ENCODE results near the gene METTL5.
"Not testable (repeated sequence)": the region's sequence is repeated elsewhere in the genome, so short reads cannot be mapped to it uniquely, and the experiment has no call there.

METTL5 gene

DNA sequence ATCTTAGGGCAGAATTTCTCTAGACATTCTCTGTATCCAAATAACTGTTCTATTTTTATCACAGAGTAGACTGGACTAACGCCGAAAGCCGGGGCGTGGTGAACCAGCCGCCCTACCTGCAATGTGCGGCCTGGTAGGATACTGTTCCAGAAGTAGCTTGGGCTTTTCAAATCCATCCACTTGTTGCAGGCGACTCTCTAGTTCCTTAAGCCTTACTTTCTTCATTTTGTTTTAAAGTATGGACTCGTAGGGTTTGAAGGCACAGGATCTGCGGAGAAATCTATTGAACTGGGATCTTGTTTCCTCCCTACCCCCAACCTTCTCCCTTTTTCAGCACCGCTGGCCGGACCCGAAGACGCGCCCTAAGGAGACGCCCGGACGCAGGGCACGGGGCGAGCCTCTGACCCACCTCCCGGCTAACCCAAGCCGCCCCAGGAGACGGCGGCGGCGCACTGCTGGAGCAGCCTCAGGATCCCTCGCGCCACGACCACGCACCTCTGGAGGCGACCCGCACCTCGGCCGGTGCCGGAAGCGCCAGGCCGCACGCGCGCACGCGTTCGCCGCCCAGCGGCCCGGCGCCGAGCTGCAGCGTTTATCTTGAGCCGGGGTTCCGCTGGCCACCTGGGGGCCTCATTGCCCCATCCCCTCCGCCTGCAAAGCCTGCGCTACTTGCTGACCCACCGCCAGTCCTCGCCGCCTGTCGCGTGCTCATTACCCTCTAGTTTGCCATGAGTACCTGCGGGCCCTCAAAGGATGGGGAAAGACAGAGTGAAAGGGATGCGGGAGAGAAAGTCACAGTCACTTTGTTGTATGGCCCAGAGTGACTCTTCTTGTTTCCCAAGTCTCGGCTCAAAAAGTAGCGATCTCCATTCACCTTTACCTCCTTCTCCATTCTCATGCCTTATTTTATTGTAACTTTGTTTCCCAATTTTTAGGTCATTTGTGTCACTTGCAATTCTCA lies at the start of gene METTL5:
Gene METTL5 (minus strand): TSS at position 533 of the 961 bp plus-strand sequence. CDS start 308 bp downstream, at position 225.
- peak; percentile 78 for DNase-seq

DNA sequence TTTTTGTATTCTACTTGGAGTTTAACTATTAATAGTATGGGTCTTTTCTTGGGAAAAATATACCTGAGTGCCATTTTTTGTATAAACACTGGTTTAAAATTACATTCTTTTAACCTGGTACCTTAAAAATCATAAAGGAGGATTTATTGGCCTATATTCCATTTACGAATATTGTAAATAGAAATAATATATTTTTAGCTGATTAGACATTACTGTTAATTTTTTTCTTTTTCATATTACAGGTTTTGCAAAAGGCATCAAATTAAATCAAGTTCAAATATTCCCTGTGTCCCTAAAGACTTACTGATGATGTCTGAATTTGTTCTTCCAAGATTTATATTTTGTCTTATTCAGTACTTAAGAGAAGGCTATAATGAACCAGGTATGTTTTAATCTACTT lies 47.3 kb upstream of the METTL5 start:
- no peak for DNase-seq

DNA sequence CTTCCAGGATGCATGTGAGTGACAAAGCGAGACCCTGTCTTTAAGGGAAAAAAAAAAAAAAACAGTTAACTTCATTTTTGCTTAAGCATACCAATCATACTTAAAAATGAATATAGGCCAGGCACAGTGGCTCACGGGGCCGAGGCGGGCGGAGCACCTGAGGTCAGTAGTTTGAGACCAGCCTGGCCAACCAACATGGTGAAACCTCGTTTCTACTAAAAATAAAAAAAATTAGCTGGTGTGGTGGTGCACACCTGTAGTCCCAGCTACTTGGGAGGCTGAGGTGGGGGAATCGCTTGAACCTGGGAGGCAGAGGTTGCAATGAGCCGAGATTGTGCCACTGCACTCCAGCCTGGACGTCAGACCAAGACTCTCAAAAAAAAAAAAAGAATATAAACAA lies 46.7 kb upstream of the METTL5 start:
- not testable (repeated sequence) for DNase-seq

DNA sequence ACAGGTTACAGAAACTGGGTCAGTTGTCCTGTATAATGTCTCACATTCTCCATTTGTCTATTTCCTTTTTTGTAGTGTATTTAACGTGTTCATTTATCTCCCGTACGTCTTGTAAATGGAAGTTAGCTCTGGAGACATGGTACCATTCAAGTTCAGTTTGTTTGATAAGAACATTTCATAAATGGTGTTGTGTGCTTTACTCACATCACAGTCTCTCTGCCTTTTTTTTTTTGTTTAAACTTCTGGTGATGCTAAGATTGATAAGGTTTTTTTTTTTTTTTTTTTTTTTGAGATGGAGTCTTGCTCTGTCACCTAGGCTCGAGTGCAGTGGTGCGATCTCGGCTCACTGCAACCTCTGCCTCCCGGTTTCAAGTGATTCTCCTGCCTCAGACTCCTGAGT lies 44.2 kb upstream of the METTL5 start:
- DNase-seq, result no peak

DNA sequence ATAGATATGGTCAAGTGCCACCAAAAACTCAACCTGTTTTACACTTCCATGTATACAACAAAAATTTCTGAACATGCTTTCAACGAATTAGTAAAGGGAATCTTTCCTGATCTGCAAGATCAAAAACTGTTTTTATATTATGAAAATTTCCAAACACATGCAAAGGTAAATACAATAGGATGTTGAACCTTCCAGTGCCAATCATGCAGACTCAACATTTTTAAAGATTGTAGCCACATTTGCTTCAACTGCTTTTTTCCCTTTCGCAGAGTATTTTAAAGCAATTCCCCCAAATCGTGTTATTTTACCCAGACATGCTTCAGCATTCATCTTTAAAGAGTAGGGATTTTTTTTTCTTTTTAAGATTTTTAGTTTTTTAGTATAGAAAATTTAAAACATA lies 42.9 kb upstream of the METTL5 start:
- no peak for DNase-seq

DNA sequence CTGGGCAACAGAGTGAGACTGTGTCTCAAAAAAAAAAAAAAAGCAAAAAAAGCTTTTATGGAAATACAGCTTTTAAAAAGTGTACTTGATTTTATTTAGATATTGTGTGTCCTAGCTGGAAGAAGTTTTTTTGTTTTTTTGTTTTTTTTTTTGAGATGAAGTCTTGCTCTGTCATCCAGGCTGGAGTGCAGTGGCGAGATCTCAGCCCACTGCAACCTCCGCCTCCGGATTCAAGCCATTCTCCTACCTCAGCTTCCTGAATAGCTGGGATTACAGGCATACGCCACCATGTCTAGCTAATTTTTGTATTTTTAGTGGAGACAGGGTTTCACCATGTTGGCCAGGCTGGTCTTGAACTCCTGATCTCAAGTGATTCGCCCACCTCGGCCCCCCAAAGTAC lies 41.5 kb upstream of the METTL5 start:
- not testable (repeated sequence) for DNase-seq

DNA sequence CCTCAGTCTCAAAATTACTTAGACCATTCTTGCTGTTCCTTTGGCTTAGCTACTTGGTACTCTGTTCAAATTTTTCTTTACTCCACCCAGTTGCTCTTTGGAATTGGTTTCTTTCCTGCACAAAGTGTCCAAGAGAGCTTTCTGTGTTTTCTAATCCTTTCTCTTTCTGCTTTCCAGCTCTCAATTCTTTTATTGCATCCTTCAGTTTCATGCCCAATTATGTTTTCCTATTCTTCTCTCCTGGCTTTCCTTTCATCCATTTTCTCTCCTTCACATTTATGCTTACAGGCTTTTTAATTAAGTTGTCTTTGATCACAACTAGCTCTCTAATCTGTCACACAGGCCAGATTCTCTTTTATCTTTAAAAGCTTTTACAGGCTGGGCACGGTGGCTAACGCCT lies 40.8 kb upstream of the METTL5 start:
- no peak for DNase-seq

DNA sequence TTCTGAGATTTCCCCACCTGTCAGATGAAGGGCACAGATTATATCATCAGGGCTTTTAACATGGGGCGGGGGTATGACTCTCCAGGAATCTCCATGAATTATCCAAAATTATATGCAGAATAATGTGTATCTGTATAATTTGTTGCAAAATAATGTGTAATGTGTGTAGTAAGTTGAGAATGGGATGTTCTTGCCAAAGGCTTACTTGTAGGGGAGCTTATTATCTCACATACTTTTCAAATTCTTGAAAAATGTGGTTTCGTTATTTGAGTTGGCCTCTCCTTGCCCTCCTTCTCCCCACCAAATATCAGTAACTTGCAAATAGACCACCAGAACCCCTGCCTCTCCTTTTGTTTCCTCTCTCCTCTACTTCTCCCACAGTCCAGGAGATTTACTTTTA lies 38.1 kb upstream of the METTL5 start:
- DNase-seq, result no peak

DNA sequence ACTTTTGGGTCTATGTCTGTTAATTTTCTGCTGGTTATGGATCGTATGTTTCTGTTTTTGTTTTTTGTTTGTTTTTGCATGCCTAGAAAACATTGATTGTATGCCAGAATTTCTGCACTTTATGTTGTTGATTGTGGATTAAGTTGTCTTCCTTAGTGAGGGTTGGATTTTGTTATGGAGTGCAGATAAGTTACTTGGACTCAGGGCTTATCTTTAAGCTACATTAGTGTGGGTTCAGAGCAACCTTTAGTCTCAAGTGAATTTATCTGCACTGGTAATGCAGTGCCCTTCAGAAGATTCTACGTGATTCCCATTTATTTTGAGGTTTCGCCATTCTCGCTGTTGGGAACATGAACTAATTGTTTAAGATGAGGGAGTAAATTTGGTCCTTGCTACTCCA lies 35.4 kb upstream of the METTL5 start:
- DNase-seq, result no peak

DNA sequence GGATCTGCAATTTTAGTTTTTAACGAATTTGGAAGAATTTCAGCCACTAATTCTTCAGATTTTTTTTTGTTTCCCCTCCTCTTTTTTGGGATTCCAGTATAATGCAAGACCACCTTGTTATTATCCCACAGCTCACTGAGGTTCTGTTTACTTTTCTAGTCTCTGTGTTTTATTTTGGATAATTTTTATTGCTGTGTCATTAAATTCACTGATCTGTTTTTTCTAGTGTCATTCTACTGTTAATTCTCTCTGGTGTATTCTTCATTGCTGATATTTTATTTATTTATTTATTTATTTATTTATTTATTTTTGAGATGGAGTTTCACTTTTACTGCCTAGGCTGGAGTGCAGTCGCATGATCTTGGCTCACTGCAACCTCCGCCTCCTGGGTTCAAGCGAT lies 34.7 kb upstream of the METTL5 start:
- DNase-seq, result no peak

DNA sequence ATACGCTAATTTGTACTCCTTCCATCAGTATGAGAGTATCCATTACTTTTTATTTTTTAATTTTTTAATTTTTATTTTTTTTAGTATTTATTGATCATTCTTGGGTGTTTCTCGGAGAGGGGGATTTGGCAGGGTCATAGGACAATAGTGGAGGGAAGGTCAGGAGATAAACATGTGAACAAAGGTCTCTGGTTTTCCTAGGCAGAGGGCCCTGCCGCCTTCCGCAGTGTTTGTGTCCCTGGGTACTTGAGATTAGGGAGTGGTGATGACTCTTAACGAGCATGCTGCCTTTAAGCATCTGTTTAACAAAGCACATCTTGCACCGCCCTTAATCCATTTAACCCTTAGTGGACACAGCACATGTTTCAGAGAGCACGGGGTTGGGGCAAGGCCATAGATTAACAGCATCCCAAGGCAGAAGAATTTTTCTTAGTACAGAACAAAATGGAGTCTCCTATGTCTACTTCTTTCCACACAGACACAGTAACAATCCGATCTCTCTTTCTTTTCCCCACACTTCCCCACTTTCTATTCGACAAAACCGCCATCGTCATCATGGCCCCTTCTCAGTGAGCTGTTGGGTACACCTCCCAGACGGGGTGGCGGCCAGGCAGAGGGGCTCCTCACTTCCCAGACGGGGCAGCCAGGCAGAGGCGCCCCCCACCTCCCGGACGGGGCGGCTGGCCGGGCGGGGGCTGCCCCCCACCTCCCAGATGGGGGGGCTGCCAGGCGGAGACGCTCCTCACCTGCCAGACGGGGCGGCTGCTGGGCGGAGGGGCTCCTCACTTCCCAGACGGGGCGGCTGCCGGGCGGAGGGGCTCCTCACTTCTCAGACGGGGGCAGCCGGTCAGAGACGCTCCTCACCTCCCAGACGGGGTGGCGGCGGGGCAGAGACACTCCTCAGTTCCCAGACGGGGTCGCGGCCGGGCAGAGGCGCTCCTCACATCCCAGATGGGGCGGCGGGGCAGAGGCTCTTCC lies 30.9 kb upstream of the METTL5 start:
- DNase-seq, result not testable (repeated sequence)

DNA sequence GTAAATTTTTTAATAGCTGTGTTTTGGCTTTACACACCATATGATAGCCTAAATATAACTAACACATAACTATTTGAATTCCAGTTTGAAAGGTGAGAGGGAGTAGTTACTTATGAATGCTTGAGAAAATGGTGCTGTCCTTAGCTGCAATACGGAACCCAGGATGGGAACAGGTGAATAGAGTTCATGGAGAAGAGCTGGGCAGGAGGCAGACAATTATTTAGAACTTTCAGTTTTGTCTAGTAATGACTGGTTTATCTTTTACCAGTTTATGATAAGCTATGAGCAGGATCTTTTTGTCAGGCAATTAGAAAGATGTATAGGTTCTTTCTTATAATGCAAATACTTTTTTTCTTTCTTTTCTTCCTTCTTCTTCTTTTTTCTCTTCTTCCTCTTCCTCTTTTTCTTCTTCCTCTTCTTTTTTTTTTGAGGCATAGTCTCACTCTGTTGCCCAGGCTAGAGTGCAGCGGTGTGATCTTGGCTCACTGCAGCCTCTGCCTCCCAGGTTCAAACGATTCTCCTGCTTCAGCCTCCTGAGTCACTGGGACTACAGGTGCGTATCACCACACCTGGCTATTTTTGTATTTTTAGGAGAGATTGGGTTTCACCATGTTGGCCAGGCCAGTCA lies 28.4 kb upstream of the METTL5 start:
- DNase-seq, result no peak

DNA sequence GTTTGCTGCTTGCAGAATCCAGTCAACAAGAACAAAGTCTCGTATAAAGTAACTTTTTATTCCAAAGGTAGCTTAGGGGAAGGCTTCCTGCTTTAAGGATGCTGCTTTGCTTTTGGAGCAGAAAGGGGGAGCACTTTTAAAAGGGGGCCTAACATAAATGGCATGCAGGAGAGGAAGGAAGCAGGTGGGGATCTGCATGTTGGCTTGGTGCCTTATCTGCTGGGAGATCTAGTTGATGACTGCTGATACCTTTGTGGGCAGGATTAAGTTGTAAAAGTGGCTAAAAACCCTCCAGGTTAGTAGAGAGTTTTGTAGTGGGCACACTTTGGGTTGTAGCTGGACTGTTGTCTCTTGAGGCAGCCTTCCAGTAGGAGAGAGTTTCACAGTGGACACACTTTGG lies 25.0 kb upstream of the METTL5 start:
- no peak for DNase-seq

DNA sequence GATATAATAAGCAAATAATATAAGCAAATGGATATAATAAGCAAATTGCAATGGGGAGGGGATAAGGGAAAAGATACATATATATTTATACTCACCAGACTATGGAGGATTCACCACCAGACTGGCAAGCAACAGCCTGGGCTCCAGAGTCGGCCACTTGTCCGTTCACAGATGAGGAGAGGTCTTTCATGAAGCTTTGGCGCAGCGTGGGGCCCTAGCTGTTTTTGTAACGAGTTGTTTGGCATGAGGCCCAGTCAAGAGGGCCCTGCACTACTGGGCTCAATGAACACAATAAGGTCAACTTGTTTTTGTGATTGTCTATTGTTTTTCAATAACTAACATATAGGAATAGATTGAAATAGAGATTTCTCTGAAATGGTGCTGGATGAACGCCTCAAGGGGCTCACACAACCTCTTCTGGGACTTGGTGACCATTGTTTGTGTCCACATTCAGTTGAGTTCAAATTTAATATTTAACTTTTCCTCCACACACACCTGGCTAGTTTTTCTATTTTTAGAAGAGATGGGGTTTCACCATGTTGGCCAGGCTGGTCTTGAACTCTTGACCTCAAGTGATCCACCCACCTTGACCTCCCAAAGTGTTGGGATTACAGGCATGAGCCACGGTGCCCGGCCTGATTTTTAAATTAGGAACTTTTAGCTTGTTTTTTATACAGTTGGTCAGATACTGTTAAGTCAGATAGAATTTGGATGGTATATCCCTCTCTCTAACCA lies 24.4 kb upstream of the METTL5 start:
- not testable (repeated sequence) for DNase-seq

DNA sequence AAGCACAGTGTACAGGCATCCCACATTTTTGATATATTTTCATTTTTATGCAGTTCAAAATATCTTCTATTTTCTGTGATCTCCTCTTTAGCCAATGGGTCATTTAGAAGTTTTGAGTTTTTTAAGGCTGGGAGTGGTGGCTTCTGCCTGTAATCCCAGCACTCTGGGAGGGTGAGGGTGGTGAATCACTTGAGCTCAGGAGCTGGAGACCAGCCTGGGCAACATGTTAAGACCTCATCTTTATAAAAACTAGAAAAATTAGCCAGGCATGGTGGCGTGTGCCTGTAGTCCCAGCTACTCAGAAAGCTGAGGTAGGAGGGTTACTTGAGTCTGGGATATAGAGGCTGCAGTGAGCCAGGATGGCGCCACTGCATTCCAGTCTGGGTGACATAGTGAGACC lies 20.3 kb upstream of the METTL5 start:
- no peak for DNase-seq

DNA sequence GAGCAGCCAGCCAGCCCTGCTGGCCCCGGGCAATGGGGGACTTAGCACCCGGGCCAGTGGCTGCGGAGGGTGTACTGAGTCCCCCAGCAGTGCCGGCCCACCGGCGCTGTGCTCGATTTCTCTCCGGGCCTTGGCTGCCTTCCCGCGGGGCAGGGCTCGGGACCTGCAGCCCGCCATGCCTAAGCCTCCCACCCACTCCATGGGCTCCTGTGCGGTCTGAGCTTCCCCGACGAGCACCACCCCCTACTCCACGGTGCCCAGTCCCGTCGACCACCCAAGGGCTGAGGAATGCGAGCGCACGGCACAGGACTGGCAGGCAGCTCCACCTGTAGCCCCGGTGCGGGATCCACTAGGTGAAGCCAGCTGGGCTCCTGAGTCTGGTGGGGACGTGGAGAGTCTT lies 16.9 kb upstream of the METTL5 start:
- DNase-seq, result not testable (repeated sequence)

DNA sequence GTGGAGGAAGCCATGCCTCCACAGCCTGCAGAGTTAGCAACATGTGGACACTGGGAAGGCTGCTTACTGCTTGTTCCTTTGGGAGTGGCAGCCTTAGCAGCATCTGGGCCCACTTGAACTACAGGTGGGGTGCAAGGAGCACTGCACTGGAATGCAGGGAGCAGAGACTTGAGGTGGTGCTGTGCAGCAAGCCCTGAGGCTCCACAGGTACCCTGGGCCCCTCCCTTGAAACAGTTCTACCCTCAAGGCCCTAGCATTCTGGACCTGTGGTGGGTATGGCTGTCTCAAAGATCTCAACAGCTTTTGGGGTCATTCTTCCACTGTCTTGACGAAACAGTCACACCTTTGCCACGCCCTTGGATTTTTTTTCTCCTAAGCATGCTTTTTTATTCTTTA lies 16.0 kb upstream of the METTL5 start:
- no peak for DNase-seq

DNA sequence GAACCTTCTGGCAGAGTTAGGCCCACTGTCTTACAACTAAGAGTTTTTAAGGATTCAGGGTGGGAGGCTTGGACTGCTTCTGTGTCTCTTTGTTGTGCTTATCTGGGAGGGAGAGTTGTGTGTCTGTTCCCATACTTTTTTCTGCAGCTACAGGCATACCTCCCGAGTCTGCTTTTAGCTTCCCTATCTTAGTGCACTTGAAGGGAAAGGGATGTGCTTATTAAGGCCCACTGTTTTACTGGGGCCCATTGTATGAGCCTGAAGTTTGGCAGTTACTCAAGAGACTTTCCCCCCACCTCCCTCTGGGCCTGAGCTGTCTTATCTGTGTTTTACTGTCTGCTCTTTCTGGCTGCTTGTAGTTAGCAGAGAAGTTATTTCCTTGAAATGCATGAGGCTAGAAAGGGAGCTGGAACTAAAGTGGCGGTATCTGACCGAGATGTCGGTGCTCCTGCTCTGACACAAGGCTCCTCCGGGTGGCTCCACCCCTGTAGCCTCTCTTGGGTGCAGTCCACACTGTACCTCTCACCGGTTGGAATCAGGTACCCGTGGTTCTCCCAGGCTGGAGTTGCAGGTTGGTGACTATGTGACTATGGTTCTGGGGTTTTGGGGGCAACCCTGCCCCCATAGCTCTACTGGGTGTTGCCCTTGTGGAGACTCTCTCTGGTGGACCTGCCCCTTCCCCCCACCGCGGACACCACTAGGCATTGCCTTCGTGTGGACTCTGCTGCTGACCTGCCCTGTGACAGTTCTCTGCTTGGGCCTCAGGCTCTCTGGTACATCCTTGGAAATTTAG lies 15.4 kb upstream of the METTL5 start:
- DNase-seq, result no peak

DNA sequence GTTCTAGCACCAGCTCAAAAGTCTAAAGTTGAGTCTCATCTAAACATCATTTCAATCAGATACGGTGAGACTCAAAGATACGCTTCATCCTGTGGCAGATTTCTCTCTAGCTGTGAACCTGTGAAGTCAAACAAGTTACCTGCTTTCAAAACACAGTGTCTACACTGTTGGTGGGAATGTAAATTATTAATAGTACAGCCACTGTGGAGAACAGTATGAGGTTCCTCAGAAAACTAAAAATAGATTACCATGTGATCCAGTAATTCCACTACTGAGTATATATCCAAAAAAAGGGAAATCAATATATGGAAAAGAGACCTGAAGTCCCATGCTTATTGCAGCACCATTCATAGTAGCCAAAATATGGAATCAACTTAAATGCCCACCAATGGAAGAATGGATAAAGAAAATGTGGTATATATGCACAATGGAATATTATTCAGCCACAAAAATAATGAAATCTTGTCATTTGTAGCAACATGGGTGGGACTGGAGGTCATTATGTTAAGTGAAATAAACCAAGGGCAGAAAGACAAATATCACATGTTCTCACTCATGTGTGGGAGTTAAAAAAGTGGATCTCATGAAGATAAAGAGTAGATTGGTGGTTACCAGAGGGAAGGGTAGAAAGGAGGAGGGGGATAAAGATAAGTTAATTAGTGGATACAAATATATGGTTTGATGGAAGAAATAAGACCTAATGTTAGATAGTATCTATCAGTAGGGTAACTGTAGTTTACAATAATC lies 14.2 kb upstream of the METTL5 start:
- no peak for DNase-seq

DNA sequence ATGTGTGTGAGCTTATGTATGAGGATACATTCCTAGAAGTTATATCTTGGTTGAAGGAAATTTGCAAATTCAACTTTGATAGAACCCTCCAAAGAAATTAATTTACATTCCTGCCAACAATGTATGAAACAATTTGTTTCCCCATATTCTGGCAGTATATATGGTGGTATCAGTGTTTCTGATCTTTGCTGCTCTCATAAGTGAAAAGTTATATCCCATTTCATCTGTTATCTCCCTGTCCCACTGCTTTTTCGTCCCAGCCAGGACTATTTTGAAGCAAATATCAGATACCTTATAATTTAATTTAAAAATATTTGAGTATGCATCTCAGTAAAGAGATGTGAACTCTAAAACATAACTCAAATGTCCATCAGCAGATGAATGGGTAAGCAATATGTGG lies 9.7 kb upstream of the METTL5 start:
- DNase-seq, result no peak
